Keratinocyte (primary cell): ENCODE measurements around the gene TNFAIP8.

ENCODE experiments used
- EZH2 ChIP-seq: IDR thresholded peaks from one replicate; pipeline ENCODE4 v1.6.1; 2012; ENCODE audit warnings: inconsistent platforms, mild to moderate bottlenecking, low read length, moderate library complexity
- TF ChIP-seq, protein P1 (sequence below), 3 experiments: IDR thresholded peaks in 1 of 3; conservative IDR thresholded peaks in 1 of 3; optimal IDR thresholded peaks in 1 of 3; 2 replicates in 2 of 3; 3 replicates in 1 of 3; pipeline versions ENCODE3 to v1.5.1; 2011; ENCODE audit warnings: low read length in 3 of 3, mild to moderate bottlenecking in 3 of 3, moderate library complexity in 2 of 3, control low read depth in 1 of 3, inconsistent platforms in 1 of 3; ENCODE audit not compliant: insufficient read depth in 2 of 3; ENCODE audit errors: extremely low read depth in 1 of 3

GRCh38 chr5:119398727-119399466, 43.1 kb downstream of the TNFAIP8 start:
- TF ChIP-seq, protein P1, sequence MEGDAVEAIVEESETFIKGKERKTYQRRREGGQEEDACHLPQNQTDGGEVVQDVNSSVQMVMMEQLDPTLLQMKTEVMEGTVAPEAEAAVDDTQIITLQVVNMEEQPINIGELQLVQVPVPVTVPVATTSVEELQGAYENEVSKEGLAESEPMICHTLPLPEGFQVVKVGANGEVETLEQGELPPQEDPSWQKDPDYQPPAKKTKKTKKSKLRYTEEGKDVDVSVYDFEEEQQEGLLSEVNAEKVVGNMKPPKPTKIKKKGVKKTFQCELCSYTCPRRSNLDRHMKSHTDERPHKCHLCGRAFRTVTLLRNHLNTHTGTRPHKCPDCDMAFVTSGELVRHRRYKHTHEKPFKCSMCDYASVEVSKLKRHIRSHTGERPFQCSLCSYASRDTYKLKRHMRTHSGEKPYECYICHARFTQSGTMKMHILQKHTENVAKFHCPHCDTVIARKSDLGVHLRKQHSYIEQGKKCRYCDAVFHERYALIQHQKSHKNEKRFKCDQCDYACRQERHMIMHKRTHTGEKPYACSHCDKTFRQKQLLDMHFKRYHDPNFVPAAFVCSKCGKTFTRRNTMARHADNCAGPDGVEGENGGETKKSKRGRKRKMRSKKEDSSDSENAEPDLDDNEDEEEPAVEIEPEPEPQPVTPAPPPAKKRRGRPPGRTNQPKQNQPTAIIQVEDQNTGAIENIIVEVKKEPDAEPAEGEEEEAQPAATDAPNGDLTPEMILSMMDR (optimal IDR thresholded peaks at IDR 0.05 in 1 of 3, IDR thresholded peaks at IDR 0.05 in 1 of 3, conservative IDR thresholded peaks at IDR 0.05 in 1 of 3; ENCODE audit: extremely low read depth in 1 of 3, insufficient read depth in 2 of 3, low read length in 3 of 3): no peak
- TF ChIP-seq EZH2: no peak
